Left colon (tissue), 2 donors: Measurements from ENCODE around the gene CYSLTR2. TPM values are rescaled to one million over a fixed set of nuclear protein-coding genes. Genes with fewer than 3 reads are reported as not detected.
A peak's percentile ranks its signal among the peaks of the same experiment; 100 is the strongest.

Experiments
- ATAC-seq: fragments of 200-7000 bp; cut with Tn5 transposase; one replicate; pipeline ENCODE4 v1.9.1; 2020; ENCODE audit warnings: mild to moderate bottlenecking, moderate library complexity
- DNase-seq, 2 donors: peaks; one replicate each; pipeline ENCODE4 v3.0.0-alpha.2; 2020
- intact Hi-C, 2 donors: fragments of 100-400 bp; cut with DNase I in 1 of 2; cut with micrococcal nuclease in 1 of 2; formaldehyde crosslinking; loops; one replicate each; pipeline versions ENCODE4 v1.11.2 to v1.14.0; 2022; cut with DNase I, micrococcal nuclease
- total RNA-seq, 2 donors: library from RNA; stranded (reverse); fragmentation: NEBNext Ultra II Directional; extraction: Animal tissue kit (Norgen Biotek cat#: 25700); gene quantifications; one replicate each; pipeline ENCODE4 v1.2.1, GENCODE V29; 2021
- donor health status: DM: no; HTN: no; CAD: no.
- donor health status: DM: yes; HTN: yes; CAD: no.

Gene CYSLTR2
- total RNA-seq, 2 donors from 2014 or later, result 0.27 to 0.36 TPM

DNA sequence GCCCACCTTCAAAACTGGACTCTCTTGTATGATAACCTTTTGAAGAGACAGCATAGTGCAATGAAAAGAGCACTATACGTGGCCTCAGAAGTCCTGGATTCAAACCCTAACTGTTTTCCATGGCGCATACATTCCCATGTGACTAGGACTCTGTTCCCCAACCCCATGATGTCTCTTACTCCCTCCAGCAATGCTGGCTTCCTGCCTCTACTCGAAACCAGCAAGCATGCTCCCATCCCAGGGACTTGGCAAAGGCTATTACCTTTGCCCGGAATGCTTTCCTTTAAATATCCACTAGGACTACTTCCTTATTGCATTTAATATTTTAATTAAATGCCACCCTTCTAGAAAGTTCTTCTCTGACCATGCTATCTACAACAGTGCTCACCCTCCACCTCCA lies 75.1 kb downstream of the CYSLTR2 start:
- ATAC-seq (no peak), DNase-seq (no peak)
- intact Hi-C loops, result no loop called here

DNA sequence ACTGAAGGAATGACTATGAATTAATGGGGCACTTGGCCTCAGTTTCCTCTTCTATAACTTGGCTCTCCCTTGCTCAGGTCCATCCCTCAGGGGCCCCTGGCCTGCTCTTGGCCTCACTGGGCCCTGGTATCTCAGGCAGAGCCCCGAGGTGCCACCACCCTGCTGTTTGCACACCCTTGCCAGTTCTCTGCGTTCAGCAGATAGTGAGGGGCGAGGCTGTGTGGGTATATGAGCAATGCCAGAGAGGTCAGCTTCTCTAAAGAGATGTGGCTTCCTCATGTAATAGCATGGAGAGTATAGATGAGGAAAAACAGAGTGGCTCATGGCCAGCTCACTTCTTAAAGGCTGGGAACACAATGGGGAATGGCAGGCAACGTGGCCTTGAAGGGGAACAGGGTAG lies 76.1 kb downstream of the CYSLTR2 start:
- intact Hi-C loops, result no loop called here
- DNase-seq (no peak), ATAC-seq (peak; percentile 27)

DNA sequence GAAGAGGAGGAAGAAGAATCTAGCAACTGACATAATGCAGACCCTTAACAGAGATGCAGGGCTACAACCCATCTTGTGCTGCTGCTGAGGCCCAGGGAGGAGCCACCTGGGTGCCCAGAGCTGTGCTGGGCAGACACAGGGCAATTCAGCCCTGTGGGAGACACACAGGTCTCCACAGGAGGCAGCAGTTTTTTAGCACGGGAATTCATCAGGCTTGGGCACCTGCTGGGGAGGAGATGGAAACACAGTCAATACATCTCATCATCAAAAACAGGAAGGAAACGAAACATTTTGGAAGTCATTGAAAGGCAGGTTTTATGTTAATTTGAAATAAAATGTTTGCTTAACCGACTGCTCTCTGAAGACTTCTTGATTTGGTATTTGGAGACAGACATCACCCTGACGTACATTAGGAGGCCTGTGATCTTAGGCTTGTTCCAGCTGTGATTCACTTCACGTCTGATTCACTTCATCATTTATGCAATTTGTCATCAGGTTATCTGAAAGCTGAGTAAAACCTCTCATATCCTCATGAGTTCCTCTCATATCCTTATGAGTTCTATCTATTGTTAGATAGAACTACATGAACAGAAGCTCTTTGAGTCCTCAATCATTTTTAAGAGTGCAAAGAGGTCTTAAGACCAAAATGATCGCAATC lies 77.4 kb downstream of the CYSLTR2 start:
- intact Hi-C loops, result no loop called here
- DNase-seq (no peak), ATAC-seq (no peak)

DNA sequence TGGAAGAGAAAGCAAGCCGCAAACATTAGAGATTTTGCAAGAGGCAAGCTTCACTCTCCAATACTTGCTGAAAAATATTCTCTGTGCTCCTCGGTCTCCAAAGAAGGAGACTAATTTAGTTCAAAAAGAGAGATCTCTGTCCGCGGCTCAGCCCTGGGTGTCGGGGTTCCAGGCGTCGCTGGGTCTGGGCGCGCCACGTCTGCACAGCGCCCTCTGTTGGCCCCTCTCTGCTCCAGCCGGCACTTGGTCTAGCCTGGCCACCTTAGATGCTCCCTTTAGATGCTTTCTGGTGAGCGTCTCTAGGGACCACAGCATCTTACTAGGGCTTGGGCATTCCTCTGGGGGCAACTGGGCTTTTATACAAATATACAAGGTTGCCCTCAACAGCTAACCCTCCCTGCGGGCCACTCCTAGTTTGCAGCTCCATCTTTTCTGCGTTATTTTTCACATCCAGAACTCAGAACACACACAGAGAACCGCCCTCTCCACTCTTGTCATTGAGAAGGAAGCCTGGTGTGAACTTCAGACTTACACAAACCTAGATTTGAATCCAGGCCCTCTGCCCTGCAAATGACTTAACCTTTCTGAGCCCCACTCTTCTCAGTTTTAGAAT lies 78.3 kb downstream of the CYSLTR2 start:
- peak; percentile 78 for ATAC-seq
- intact Hi-C loops, result no loop called here
- peak in 1 of 2 donors; percentile 70 for DNase-seq

DNA sequence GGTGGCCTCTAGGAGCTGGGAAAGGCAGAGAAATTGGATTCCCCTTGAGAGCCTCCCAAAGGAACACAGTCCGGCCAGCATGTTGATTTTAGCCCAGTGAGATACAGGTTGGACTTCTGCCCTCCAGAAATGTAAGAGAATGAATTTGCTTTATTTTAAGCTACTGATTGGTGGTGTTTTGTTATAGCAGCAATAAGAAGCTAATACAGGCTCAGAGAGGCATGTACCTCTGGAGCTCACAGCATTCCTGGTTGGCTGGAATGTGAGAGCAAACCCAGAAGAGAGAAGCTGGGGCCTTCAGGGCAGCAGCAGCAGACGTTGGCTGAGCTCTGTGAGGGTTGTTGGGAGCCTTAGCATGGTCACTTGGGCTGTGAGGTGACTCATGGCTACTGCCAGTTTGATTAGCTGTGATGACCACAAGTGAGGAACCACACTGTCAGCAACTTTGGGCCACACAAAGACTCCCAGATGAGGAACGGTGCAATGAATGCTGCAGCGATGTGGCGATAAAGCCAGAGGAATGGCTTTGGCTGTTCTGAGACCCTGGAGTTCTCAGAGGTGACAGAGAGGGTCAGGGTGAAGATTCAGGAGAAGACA lies 80.1 kb downstream of the CYSLTR2 start:
- ATAC-seq (no peak), DNase-seq (no peak)
- intact Hi-C loops, result no loop called here

DNA sequence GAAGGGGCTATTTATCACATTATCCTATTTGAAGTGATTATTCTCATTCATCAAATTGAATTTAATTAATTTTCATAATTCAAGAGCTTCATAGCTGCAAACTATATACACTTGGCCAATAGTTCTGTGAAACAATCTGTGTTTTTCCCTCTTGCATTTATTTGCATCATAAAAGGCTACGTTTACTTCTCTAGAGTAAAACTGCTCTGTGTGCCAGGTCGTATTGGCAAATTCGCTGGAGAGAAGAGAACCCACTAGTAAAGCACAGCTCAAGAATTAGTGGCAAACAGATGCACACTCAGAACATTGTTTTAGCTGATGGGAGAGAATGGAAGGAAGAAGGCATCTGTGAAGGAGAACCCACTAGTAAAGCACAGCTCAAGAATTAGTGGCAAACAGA lies 81.8 kb downstream of the CYSLTR2 start:
- ATAC-seq, result no peak
- no peak for DNase-seq
- intact Hi-C loops, result no loop called here

DNA sequence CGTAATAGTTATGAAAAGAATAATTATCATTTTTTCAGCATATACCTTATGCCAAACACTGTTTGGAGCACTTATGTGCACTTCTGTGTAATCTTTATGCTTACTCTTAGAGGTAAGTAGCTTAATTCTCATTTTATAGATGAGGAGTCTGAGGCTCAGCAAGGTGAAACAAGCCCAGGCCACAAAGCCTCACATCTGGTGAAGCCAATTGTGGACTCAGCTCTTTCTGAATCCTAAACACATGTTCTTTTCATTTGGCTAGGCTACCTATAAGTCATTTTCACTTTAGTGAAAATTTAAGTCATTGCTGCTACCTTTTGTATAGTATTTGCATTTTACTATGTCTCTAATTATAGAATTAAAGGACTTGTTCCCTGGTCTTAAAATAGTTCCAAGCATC lies 84.0 kb downstream of the CYSLTR2 start:
- ATAC-seq (no peak), DNase-seq (no peak)
- intact Hi-C loops, result no loop called here

DNA sequence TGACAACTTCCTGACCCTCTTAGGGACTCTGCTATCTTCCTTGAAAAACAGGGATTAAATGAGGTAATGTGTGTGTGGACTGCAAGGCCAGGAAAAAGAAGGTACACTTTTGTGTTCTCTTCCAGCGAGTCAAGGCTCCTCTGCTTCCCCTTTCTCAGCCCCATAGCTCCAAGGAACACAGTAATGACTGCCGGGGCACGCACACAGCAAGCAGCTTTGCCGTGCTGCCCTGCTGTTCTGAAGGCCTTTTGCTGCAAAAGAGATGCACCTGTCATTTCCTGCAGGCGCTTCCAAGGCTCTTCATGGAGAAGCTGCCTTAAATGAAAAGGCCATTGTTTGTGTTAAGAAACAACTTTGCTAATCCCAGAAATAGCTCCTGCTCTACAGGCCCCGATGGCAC lies 84.6 kb downstream of the CYSLTR2 start:
- ATAC-seq, result no peak
- intact Hi-C loops, result no loop called here
- DNase-seq, result no peak

DNA sequence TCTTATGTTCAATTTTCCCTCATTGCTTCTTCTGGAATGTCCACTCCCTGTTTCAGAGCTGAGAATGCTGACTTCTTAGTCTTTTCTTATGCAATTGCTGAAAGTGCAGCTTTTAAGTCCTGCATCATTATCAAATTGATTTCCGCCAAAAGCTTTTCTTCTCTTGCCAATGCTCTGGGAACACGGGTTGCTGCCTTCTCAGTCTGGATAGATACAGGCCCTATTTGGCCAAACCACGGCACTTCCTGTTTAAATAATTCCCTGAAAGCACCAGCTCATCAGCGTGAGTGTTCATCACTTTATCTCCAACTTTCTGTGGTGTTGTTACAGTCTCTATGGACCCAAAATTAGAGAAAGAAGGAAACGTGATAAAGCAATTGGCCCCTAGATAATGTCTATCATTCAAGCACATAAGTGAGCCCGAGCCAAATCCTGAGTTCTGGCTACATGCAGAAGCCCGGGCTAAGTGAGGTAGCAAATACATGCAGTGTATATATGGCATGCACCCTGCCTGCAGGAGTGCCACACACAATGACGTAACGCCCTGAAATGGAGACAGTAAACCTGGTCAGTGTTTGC lies 85.7 kb downstream of the CYSLTR2 start:
- intact Hi-C loops, result no loop called here
- DNase-seq (no peak), ATAC-seq (no peak)

DNA sequence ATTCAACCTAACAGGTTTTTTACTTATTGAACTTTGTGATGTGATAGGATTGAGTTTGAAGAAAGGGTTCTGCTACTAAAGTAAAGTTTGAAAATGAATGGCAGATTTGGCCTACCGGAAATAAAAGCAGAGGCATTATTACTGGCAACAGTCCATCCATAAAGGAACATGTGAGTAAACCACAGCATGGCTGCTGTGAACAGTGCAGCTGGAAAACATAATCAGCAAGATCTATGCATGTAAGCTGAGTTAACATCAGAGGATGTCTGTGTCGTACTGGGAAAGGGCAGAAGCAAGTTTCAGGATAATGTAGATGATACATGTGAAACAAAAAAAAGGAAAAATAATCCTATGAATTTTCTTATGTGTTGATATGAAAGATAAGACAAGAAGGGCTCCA lies 87.6 kb downstream of the CYSLTR2 start:
- intact Hi-C loops, result no loop called here
- ATAC-seq (peak; percentile 47), DNase-seq (no peak)

DNA sequence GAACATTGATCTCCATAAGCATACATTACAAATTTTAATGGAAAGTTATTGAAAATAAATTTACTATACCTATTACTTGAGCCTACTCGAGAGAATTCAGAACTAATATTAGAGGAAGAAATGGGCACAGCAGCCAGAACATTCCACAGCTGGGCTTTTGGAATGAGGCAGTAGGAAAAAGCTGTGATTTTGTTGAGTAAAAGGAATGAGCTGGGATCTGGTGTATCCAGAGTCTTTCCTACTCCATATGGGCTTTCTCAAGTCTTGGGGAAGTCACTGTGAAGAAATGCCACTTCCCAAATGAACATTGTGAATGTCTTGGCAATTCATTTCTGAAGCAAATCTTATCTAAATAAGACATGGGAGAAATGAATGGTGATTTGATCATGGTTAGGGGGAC lies 93.1 kb downstream of the CYSLTR2 start:
- ATAC-seq (no peak), DNase-seq (no peak)
- intact Hi-C loops, result no loop called here

DNA sequence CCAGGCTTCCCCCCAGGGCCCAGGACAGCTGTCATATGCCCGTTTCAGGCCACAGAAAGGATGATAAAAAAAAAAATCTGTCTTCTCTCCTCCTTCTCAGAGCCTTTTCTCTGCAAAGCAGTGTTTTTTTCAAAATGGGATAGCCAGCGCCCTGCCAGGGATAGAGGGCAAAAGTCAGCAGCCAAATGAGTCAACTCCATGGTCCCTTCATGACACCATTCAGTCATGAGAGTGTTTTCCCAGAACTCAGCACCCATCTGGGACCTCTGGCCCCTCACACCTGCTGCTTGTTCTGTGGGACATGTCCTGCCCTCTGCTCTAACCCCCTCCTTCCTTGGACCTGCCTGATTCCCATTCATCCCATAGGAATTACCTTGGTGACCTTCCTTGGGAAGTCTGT lies 95.0 kb downstream of the CYSLTR2 start:
- intact Hi-C loops, result no loop called here
- ATAC-seq, result no peak
- DNase-seq, result no peak

DNA sequence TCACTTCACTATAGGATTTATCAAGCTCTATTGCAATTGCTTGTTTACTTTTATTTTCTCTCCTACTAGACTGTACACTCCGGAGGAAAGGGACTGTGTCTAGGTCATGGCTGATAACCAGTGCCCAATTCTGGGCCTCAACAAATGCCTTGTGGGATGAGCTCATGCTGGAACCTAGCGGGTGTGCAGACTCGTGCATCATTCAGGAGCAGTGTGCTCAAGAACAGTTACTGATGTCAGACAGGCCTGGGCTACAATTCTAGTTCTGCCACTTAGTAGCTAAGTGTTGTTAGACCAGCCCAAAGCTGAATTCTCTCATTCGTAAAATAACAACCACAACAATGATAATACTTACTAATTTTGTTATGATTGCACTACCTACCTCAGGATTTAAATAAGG lies 95.4 kb downstream of the CYSLTR2 start:
- intact Hi-C loops, result no loop called here
- DNase-seq (no peak), ATAC-seq (no peak)

DNA sequence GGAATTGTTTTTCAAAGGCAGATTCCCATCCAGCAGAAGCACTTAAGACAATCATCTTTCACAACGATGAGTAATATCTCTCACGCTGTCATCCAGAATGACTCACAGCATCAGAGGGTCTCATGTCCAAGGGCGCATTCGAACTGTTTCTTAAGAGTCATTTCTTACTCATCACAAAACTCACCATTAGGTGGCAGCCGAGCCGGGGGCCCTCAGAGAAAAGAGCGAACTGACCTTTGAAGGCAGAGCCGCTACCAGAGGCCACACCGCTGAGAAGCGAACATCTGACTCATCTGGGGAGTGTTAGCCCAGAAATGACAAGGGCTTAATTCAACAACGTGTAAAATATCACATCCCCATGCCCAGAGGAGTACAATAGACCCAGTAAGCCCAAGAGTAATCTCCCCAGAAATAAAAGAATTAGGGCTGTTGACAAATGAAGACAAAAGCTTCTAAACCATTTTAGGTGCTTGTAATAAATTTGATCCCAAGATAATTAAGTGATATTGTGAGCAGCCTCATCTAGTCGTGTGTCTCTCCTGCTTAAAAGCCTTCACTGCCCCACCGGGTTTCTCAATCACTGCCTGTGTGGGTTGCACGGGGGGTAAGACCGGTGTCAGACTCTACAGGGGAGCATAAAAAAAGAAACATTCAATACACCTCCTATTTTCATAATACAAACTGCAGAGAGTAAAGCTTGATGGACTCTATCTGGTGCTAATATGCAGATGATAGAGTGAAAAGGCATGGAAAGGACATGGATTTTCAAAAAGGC lies 96.2 kb downstream of the CYSLTR2 start:
- DNase-seq, result peak; percentile 64 to 67
- intact Hi-C loops, result no loop called here

DNA sequence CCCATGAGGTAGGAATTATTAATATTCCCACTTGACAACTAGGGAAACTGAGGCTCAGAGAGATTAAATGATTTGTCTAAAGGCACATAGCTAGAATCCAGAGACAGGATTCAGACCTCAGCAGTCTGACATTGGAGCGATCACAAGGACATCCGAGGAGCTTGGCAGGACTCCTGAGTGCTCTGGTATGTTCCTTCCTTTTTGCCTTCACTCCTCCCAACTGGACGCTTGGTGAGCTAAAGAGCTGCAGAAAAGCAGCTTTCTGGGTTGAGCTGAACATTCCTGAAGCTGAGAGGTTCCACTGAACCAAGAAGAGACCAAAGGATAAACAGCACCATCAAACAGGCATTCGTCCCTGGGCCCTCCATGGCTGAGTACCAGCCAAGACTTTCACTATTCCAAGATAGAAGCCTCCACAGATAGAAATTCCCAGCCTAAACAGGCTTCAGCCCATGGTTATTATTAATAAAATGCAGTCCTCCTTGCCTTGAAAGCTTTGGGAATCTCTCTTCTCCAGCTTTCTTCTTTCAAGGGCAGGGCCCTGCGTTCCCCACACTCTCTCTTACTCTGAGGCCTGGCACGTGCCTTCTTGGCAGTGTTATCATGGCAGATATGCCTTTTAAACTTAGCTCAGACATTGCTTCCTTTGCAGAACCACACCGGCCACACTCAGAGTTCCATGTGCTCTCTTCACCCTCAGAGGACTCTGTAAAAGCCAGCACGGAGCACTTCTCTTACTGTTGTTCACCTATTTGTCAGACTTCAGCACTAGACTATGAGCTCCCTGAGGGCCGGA lies 97.1 kb downstream of the CYSLTR2 start:
- ATAC-seq (no peak), DNase-seq (no peak)
- intact Hi-C loops, result no loop called here

More for the DNA sequence above, 96.2 kb downstream of the CYSLTR2 start:
- peak; percentile 77 for ATAC-seq

DNA sequence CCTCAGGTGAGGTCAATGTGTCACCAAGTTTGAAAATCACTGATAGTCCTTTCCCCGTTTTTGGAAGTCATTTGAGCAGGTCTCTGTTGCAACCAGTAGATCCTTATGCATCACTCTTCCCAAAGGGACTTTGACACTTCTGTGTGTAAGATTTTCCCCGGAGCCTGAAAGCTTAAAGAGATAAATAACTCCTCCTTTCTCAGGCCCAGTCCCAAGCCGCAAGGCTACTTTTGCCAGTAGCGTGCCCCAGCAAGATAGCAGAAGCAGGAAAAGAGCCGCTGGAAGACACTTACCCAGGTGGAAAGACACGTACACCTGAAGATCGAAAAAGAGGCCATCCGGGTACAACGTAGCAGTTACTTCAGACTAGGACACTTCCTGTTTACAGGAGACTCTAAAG lies 106.9 kb downstream of the CYSLTR2 start:
- intact Hi-C loops, result no loop called here
- ATAC-seq, result no peak
- no peak for DNase-seq
